Endothelial cell of umbilical vein (primary cell): ENCODE results near the gene FANCI. TPM values are rescaled to one million over a fixed set of nuclear protein-coding genes. Genes with fewer than 3 reads are reported as not detected.

Experiments used
- BruUV-seq: library from RNA; stranded (reverse); fragments of 400-500 nt; replicated peaks from 2 replicates; lab custom pipeline; 2021; lab: Mats Ljungman, UMichigan
- CTCF ChIA-PET: fragments of 300-600, 350-600 bp; sonication (Branson Sonifier 250); formaldehyde crosslinking; loops from one replicate; lab custom pipeline; 2021; ENCODE audit warnings: antibody characterized with exemption, inconsistent platforms; lab: Charles Lee
- POLR2A ChIA-PET: fragments of 300-600, 350-600 bp; sonication (Branson Sonifier 250); formaldehyde crosslinking; loops from one replicate; lab custom pipeline; 2021; ENCODE audit warnings: antibody characterized with exemption, inconsistent platforms; lab: Charles Lee
- DNase-seq: peaks from one replicate; pipeline ENCODE4 v3.0.0-alpha.2; 2011; ENCODE audit warnings: low read depth, low spot score
- FAIRE-seq: peaks from 2 replicates; lab custom pipeline; 2011; peaks lifted over from hg19 to GRCh38; lab: Jason Lieb, UNC
- H2AFZ ChIP-seq: 2 replicates; pipeline ENCODE4 v1.6.0; 2012; ENCODE audit warnings: low read depth, low read length, control low read depth, inconsistent platforms
- H3K27ac ChIP-seq: 2 replicates; pipeline ENCODE4 v1.5.1; 2011; ENCODE audit warnings: low read depth, mild to moderate bottlenecking, control low read depth, low read length, moderate library complexity; ENCODE audit not compliant: insufficient read depth
- H3K27me3 ChIP-seq, 2 experiments: 2 replicates each; pipeline versions ENCODE4 v1.6.0 to v1.6.1; 2011; ENCODE audit warnings: low read length in 2 of 2, mixed read lengths in 1 of 2; ENCODE audit not compliant: control insufficient read depth in 2 of 2, insufficient read depth in 2 of 2
- H3K36me3 ChIP-seq, 2 experiments: 2 replicates in 1 of 2; 3 replicates in 1 of 2; pipeline ENCODE4 v1.5.1; 2011; ENCODE audit warnings: low read length in 2 of 2, mild to moderate bottlenecking in 1 of 2, moderate library complexity in 1 of 2; ENCODE audit not compliant: control insufficient read depth in 2 of 2, insufficient read depth in 2 of 2; ENCODE audit errors: extremely low read depth in 1 of 2
- H3K4me1 ChIP-seq: 3 replicates; pipeline ENCODE4 v1.5.1; 2011; ENCODE audit warnings: mild to moderate bottlenecking, low read length; ENCODE audit not compliant: control insufficient read depth, insufficient read depth; ENCODE audit errors: extremely low read depth
- H3K4me2 ChIP-seq: 2 replicates; pipeline ENCODE4 v1.6.1; 2011; ENCODE audit warnings: low read length, control low read depth, mixed read lengths; ENCODE audit not compliant: insufficient read depth
- H3K4me3 ChIP-seq, 3 experiments: fragments of 200-600 bp in 1 of 3; sonication (generic), shearing (Covaris generic) in 1 of 3; replicated peaks in 1 of 3; 2 replicates each; pipeline ENCODE4 v1.5.1; 2011 to 2016; ENCODE audit warnings: control low read depth in 3 of 3, low read length in 3 of 3, mild to moderate bottlenecking in 2 of 3, inconsistent platforms in 1 of 3, low read depth in 1 of 3, moderate library complexity in 1 of 3; ENCODE audit not compliant: insufficient read depth in 1 of 3
- H3K79me2 ChIP-seq: 2 replicates; pipeline ENCODE4 v1.6.0; 2012; ENCODE audit warnings: low read length, inconsistent platforms; ENCODE audit not compliant: control insufficient read depth, insufficient read depth
- H3K9ac ChIP-seq: replicated peaks from 2 replicates; pipeline ENCODE3; 2011; ENCODE audit warnings: low read length, control low read depth; ENCODE audit not compliant: insufficient read depth; ENCODE audit errors: extremely low read depth
- H3K9me1 ChIP-seq: replicated peaks from 3 replicates; pipeline ENCODE4 v1.6.0; 2011; ENCODE audit warnings: mild to moderate bottlenecking, low read length; ENCODE audit not compliant: control insufficient read depth, insufficient read depth; ENCODE audit errors: extremely low read depth
- H3K9me3 ChIP-seq: replicated peaks from 2 replicates; pipeline ENCODE4 v1.5.1; 2012; ENCODE audit warnings: low read length, inconsistent platforms; ENCODE audit not compliant: control insufficient read depth, insufficient read depth
- H4K20me1 ChIP-seq: replicated peaks from 2 replicates; pipeline ENCODE3; 2011; ENCODE audit warnings: mild to moderate bottlenecking, low read length; ENCODE audit not compliant: control insufficient read depth, insufficient read depth; ENCODE audit errors: extremely low read depth
- EZH2 ChIP-seq: IDR thresholded peaks from 2 replicates; pipeline ENCODE4 v1.6.1; 2012; ENCODE audit warnings: borderline replicate concordance, low read depth, mild to moderate bottlenecking, moderate library complexity, low read length, inconsistent platforms; ENCODE audit not compliant: severe bottlenecking
- FOS ChIP-seq: IDR thresholded peaks from 2 replicates; pipeline ENCODE4 v1.6.1; 2011; ENCODE audit warnings: mild to moderate bottlenecking, low read length, moderate library complexity, borderline replicate concordance; ENCODE audit not compliant: insufficient read depth
- GATA2 ChIP-seq: IDR thresholded peaks from 2 replicates; pipeline ENCODE4 v1.7.0; 2011; ENCODE audit warnings: low read depth, mild to moderate bottlenecking, moderate library complexity, mixed read lengths, low read length; ENCODE audit not compliant: insufficient read length, insufficient read depth
- JUN ChIP-seq: IDR thresholded peaks from 2 replicates; pipeline ENCODE4 v1.6.1; 2011; ENCODE audit warnings: borderline replicate concordance, low read depth; ENCODE audit not compliant: insufficient read length, insufficient read depth
- MAX ChIP-seq: IDR thresholded peaks from 2 replicates; pipeline ENCODE4 v1.6.1; 2011; ENCODE audit not compliant: insufficient read depth, insufficient read length
- MYC ChIP-seq: IDR thresholded peaks from one replicate; pipeline ENCODE4 v1.6.1; 2011; ENCODE audit warnings: mild to moderate bottlenecking, low read depth, low read length
- POLR2A ChIP-seq: IDR thresholded peaks from 2 replicates; pipeline ENCODE4 v1.6.1; 2012; ENCODE audit warnings: low read depth, mild to moderate bottlenecking, control low read depth, low read length
- POLR2AphosphoS5 ChIP-seq: IDR thresholded peaks from 2 replicates; pipeline ENCODE4 v1.6.1; 2012; ENCODE audit warnings: low read depth, mild to moderate bottlenecking, control low read depth, low read length, moderate library complexity; ENCODE audit not compliant: insufficient read depth
- dilution Hi-C: fragments of 300-500 bp; cut with MboI; formaldehyde crosslinking; loops from one replicate; pipeline ENCODE4 v1.15.0; 2019; ENCODE audit warnings: low sequenced_read_pairs; ENCODE audit not compliant: extremely low pct_ligation_motif_present
- intact Hi-C: fragments of 100-400 bp; cut with micrococcal nuclease; formaldehyde crosslinking; loops from one replicate; pipeline ENCODE4 v1.10.0; 2022
- polyA plus RNA-seq, 4 experiments: library from polyadenylated mRNA; depleted of rRNA in 3 of 4; stranded (reverse) in 3 of 4; unstranded in 1 of 4; fragments of >200 nt; gene quantifications; 2 replicates each; pipeline versions ENCODE4 v1.2.1 to v1.2.3, GENCODE V29; 2011 to 2012; ENCODE audit warnings: missing spikeins in 1 of 4
- total RNA-seq: library from RNA; stranded (reverse); gene quantifications from 2 replicates; pipeline ENCODE4 v1.2.3, GENCODE V29; 2021
- TF ChIP-seq, protein P1 (sequence below), 2 donors: IDR thresholded peaks; 1 replicate in 1 of 2; 2 replicates in 1 of 2; pipeline ENCODE4 v1.5.1; 2011; ENCODE audit warnings: low read length in 2 of 2, mild to moderate bottlenecking in 2 of 2, moderate library complexity in 2 of 2, control low read depth in 1 of 2, inconsistent platforms in 1 of 2, low read depth in 1 of 2; ENCODE audit not compliant: insufficient read depth in 1 of 2; ENCODE audit errors: extremely low read depth in 1 of 2

FANCI gene
- total and polyA plus RNA-seq, 2 donors (not counting 3 experiments of a cell fraction or from before 2014, with no cell fraction given), result 10.8 to 74.7 TPM

DNA sequence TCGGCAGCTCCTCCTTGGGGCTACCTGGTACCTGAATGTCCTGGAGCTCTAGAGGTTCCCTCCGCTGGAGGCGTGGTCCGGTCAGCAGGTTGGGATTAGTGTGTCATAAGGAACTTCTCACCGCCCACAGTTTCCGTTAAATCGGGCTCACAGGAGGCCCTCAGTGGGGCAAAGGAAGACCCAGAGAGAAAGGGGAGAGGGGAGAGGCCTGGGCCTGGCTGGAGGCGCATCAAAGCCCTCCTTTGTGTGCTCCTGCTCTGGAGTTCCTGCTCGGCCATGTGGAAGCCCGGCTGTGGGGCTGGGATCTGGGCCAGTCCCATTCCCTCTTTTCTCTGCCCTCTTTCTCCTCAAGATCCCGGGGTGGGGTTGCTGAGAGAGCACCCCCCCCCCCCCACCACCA is 22.2 kb upstream of the FANCI start, which contains the start of gene RLBP1:
Gene RLBP1, minus strand, starts transcription at position 37 of the 400 bp plus-strand sequence. CDS start 2,604 bp downstream, outside the sequence.
- Histone ChIP-seq H3K4me3 (no peak within 1 kb of the TSS), H3K79me2 (no peaks in the 10 kb centered on the region), H3K27me3 (peaks cover 4 to 6% of the 10 kb centered on the region in 2 experiments), H3K27ac (no peak within 1 kb of the TSS), H3K9ac (no peak within 1 kb of the TSS), H4K20me1 (no peaks in the 10 kb centered on the region), H3K4me1 (no peaks in the 10 kb centered on the region), H2AFZ (no peak within 1 kb of the TSS), H3K9me3 (no peaks in the 10 kb centered on the region), H3K36me3 (no peaks in the 10 kb centered on the region), H3K4me2 (no peak within 1 kb of the TSS), H3K9me1 (no peaks in the 10 kb centered on the region)
- intact Hi-C loops, result no loop called here
- DNase-seq (no peak), FAIRE-seq (no peak)
- dilution Hi-C loops, result no loop called here
- TF ChIP-seq GATA2 (no peak), FOS (no peak), EZH2 (no peak), MYC (no peak), POLR2AphosphoS5 (no peak), MAX (no peak), JUN (no peak), POLR2A (no peak)
- TF ChIP-seq, protein P1, sequence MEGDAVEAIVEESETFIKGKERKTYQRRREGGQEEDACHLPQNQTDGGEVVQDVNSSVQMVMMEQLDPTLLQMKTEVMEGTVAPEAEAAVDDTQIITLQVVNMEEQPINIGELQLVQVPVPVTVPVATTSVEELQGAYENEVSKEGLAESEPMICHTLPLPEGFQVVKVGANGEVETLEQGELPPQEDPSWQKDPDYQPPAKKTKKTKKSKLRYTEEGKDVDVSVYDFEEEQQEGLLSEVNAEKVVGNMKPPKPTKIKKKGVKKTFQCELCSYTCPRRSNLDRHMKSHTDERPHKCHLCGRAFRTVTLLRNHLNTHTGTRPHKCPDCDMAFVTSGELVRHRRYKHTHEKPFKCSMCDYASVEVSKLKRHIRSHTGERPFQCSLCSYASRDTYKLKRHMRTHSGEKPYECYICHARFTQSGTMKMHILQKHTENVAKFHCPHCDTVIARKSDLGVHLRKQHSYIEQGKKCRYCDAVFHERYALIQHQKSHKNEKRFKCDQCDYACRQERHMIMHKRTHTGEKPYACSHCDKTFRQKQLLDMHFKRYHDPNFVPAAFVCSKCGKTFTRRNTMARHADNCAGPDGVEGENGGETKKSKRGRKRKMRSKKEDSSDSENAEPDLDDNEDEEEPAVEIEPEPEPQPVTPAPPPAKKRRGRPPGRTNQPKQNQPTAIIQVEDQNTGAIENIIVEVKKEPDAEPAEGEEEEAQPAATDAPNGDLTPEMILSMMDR (IDR thresholded peaks at IDR 0.05; ENCODE audit: extremely low read depth in 1 of 2, insufficient read depth in 1 of 2, low read depth in 1 of 2, low read length in 2 of 2), result no peak
- POLR2A ChIA-PET, result no interaction called here
- CTCF ChIA-PET, result interaction anchor here (1.1 to 2.1 kb wide), 3 partner anchors 9 to 36 kb away, joined by 3 to 6 read pairs (median 3); no protein-coding TSS in a partner anchor
- BruUV-seq, result no TSS peak
